Measurements from ENCODE around the gene SACM1L. TPM values are rescaled to one million over a fixed set of nuclear protein-coding genes. Genes with fewer than 3 reads are reported as not detected.
"Not testable (repeated sequence)": the region's sequence is repeated elsewhere in the genome, so short reads cannot be mapped to it uniquely, and the experiment has no call there.

Gene SACM1L
- total RNA-seq, 1 donor from 2014 or later, result 50.8 TPM

GRCh38 chr3:45741247-45741646, 52.1 kb downstream of the SACM1L start:
- DNase-seq (ENCODE audit: low spot score), result no peak

- DNase-seq (ENCODE audit: low spot score), result no peak
These were observed 52.7 kb downstream of the SACM1L start for GRCh38 chr3:45741742-45742460.

GRCh38 chr3:45742461-45743089, 53.4 kb downstream of the SACM1L start:
- no peak for DNase-seq (ENCODE audit: low spot score)

GRCh38 chr3:45746165-45746776, 57.1 kb downstream of the SACM1L start:
- DNase-seq (ENCODE audit: low spot score), result no peak

- no peak for DNase-seq (ENCODE audit: low spot score)
These were observed 57.8 kb downstream of the SACM1L start for GRCh38 chr3:45746777-45747622.

GRCh38 chr3:45748068-45748467, 58.9 kb downstream of the SACM1L start:
- DNase-seq (ENCODE audit: low spot score), result no peak

- DNase-seq (ENCODE audit: low spot score), result not testable (repeated sequence)
These were observed 59.9 kb downstream of the SACM1L start for GRCh38 chr3:45749036-45749600.

GRCh38 chr3:45749880-45750279, 60.7 kb downstream of the SACM1L start:
- no peak for DNase-seq (ENCODE audit: low spot score)

GRCh38 chr3:45751537-45752242, 62.5 kb downstream of the SACM1L start:
- no peak for DNase-seq (ENCODE audit: low spot score)

GRCh38 chr3:45753095-45753494, 63.9 kb downstream of the SACM1L start:
- no peak for DNase-seq (ENCODE audit: low spot score)

- no peak for DNase-seq (ENCODE audit: low spot score)
These were observed 65.3 kb downstream of the SACM1L start for GRCh38 chr3:45754461-45754860.

GRCh38 chr3:45756055-45756454, 66.9 kb downstream of the SACM1L start:
- DNase-seq (ENCODE audit: low spot score), result no peak

GRCh38 chr3:45757141-45757540, 67.9 kb downstream of the SACM1L start:
- DNase-seq (ENCODE audit: low spot score), result not testable (repeated sequence)

GRCh38 chr3:45758871-45759270, 69.7 kb downstream of the SACM1L start:
- no peak for DNase-seq (ENCODE audit: low spot score)

- no peak for DNase-seq (ENCODE audit: low spot score)
These were observed 70.7 kb downstream of the SACM1L start for GRCh38 chr3:45759851-45760250.

GRCh38 chr3:45760878-45761711, 71.9 kb downstream of the SACM1L start:
- peak; percentile 58 for DNase-seq (ENCODE audit: low spot score)

GRCh38 chr3:45761831-45762230, 72.6 kb downstream of the SACM1L start:
- no peak for DNase-seq (ENCODE audit: low spot score)

GRCh38 chr3:45762647-45763302, 73.6 kb downstream of the SACM1L start:
- no peak for DNase-seq (ENCODE audit: low spot score)

- no peak for DNase-seq (ENCODE audit: low spot score)
These were observed 74.1 kb downstream of the SACM1L start for GRCh38 chr3:45763303-45763675.
